NCI-H226 (cell line): Measurements from ENCODE around the gene P3R3URF.

Experiments used
- DNase-seq: peaks from one replicate; pipeline ENCODE4 v3.0.0-alpha.2; 2015

Gene P3R3URF

GRCh38 chr1:46171871-46172270, 4.4 kb downstream of the P3R3URF start:
- DNase-seq = no peak

GRCh38 chr1:46171351-46171750, 4.9 kb downstream of the P3R3URF start:
- DNase-seq = no peak

DNA sequence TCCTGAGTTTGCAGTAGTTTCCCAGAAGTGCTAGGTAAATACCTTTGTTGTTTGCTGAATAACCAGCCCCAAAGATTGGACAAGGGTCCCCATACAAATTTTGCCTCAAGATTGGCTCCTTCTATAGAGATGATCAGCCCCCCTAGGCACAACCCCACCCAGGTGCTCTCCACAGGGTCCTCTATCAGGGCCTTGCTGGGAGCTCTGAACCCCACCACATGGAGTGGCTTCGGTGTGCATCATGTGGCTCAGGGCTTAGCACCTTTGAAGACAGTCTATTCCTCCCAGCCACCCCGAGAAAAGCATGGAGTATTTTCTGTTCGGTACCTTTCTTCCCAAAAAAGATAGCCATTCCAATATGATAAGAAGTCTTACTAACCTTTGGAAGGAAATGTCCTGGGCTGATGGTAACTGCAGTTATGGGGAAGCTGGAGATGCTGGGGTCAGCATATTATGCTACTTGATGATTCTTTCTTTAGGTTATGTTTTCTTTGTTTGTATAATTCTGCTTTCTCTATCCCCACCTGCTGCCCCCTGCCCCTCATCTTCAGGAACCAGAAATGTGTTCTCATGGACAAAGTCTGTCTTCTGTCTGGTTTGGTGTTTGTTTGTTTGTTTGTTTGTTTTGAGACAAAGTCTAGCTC, 6.4 kb downstream of the P3R3URF start:
- no peak for DNase-seq

DNA sequence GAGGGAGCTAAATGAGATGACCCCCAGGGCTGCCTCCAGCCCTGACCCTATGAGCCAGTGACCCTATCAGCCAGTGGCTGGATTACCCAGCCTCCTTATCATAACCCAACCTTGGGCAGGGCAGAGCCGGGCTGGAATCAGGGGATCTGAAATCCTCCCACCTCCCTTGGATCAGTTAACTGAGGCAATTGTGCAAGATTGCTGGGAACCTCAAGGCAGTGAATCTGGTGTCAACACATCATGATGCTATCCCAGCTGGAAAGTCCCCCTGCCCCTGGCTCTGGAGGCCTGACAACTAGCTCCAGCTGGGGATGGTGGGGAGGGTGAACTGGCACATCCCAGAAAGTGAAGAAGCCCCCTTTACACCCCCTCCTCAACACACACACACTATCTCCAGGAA, 7.8 kb downstream of the P3R3URF start:
- no peak for DNase-seq

DNA sequence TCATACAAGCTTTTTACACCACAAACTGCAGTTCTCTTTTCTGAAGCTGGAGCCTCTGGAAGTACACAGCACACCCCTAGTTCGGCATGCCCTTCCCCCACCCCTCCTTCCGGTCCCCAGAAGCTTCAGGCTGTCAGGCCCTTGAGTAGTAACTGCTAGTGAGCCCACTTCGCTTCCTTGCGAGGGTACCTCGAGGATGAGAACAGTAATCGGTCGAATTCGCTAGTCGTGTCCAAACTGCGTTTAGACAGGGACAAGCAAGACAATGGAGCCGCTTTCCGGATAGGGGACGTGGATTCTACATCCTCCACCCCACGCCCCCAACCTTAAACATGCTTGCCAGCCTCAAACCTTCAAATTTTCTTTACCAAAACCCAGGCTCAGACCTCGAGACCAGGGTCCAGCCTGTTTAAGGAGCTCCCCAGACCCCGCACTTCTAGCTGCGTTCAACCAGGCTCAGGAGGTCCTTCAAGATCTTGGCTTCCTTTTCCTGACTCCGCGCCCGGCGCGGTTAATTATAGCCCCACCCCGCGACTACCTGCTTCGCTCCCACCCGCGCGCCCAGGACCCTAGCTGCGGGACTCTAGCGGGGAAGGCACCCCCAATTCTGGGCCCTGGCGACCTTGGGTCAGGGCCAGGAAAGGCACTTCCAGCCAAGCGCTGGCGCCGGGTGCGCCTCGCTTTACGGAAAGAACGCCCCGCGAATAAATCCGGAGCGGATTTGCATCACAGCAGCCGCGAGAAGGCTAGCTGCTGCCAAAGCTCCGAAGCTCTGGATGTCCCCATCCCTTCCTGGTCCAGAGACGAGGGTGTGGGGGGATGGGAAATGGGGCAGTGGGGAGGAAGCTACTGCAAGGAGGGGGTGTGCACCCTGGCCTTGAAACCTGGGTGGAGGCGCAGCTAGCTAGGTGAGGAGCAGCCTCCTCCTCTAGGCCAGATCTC, 9.5 kb downstream of the P3R3URF start:
- no peak for DNase-seq

GRCh38 chr1:46160212-46160611, 16.1 kb downstream of the P3R3URF start:
- DNase-seq = no peak

DNA sequence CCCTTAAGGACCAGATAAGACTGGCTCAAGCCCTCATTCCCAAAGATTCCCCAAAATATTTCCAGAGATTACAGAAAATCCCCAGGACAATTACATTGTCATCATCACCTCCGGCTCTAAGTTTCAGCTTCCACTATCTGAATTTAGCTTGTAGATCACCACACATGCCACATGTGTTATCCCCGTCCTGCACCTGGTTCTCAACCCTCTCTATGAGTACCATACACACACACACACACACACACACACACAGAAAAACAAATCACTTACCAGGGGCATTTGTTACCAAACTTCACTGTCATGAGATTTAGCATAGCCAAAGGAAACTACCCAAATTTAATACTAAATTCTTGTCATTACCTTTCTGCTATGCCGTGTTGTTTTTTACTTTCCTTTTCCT, 16.8 kb downstream of the P3R3URF start:
- DNase-seq = no peak

- no peak for DNase-seq
Measured at GRCh38 chr1:46158312-46159281, 17.7 kb downstream of the P3R3URF start.

DNA sequence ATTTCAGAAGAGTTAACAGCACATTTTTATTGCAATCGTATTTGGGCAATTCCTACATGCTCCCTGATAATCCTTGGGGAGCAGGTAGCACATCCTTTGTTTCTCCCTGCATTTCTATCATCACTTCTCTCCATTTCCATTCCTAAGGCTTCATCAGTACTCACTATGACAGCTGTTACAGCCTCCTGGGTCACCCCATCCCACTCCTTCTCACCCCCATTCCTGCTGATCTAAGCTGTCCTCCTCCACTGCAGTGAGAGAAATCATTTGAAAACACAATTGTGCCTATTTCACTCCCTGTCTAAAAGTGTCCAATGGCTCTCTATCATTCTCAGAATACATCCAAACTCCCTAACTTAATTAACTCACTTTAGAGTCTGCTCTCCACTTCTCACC, 18.4 kb downstream of the P3R3URF start:
- no peak for DNase-seq

DNA sequence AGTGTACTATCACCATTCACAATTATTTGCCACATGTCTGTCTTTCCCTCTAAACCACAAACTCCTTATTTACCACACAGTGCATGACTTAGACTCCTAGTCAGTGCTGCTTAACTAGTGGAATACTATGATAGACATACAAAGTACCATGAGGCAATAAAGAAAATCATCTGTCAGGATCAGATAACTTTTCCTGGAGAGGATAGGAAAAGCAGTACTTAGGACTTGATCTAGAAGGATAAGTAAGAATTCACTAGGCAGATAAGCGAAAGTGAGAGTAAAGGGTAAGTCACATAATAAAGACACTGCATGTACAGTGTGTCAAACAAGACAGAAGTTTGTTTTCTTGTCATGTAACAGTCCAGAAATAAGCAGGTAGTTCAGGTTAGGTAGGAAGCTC, 22.6 kb downstream of the P3R3URF start:
- DNase-seq = no peak

GRCh38 chr1:46153228-46153627, 23.1 kb downstream of the P3R3URF start:
- no peak for DNase-seq

DNA sequence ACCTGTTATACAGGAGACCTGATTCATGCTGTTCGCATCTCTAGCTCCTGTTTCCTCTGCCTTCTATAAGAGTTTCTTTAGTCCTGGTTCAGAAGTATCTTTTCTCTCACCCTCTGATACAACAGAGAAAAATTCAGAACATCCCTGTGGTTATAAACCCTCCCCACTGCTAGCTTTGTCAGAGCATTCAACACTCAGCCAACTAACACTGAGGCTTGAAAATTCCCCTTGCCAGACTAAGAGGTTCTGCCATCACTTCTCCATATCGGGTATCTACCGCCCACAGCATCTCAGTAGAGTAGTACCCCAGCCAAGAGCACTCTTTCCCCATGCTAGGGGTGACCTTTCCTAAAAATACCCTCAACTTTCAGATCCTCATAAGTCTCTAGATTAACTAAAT, 24.3 kb downstream of the P3R3URF start:
- peak; percentile 67 for DNase-seq

- DNase-seq = no peak
Measured at GRCh38 chr1:46150085-46150484, 26.2 kb downstream of the P3R3URF start.

DNA sequence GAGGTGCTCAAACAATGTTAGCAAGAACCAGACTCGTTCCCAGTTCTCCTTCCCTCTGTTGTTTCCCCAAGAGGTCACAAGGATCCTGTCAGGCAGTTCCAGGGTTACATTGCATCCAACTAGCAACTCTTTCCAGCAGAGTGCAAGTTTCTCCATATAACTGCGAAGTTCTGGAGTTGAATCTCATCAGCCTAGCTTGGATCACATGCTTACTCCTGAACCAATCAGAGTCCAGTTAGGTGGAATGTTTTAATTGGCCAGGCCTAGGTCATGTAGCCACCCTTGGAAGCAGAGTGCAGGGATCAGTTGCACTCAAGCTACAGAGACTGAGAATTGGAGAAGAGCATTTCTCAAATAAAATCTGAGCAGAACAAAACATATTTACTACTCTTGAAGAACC, 28.0 kb downstream of the P3R3URF start:
- no peak for DNase-seq

- DNase-seq = no peak
Measured at GRCh38 chr1:46137916-46138315, 38.4 kb downstream of the P3R3URF start.

- no peak for DNase-seq
Measured at GRCh38 chr1:46136711-46137110, 39.6 kb downstream of the P3R3URF start.

DNA sequence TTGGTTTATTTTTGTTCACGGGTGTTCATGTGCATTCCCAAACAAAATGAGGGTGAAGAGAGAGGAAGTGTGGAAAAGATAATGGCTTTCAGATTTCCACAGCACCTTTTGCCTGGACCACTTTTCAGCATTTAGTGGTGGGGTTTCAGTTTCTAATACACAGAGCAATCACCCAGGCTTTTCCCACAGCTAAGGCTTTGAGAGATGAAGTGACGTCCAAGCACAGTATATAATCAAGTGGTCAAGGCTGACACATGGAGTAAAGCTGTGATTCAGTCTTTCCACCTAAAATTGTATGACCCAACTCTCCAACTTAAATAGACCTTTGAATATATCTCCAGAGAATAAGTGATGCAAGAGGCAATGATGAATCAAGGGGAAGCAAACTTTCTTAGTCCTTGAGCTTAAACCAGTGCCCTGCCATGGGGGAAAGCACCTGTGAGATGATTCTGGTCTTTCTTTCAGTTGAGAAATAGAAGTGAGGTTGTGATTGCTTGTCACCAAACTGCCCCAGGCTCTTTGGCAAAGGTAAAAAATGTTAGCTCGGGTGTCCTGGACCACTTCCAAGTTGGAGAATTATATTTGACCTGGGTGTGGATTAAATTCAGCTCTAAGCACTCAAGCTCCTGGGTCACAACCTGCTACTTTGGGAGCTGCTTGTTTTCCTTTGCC, 41.5 kb downstream of the P3R3URF start:
- peak; percentile 68 for DNase-seq

- DNase-seq = no peak
Measured at GRCh38 chr1:46133781-46134350, 42.4 kb downstream of the P3R3URF start.

DNA sequence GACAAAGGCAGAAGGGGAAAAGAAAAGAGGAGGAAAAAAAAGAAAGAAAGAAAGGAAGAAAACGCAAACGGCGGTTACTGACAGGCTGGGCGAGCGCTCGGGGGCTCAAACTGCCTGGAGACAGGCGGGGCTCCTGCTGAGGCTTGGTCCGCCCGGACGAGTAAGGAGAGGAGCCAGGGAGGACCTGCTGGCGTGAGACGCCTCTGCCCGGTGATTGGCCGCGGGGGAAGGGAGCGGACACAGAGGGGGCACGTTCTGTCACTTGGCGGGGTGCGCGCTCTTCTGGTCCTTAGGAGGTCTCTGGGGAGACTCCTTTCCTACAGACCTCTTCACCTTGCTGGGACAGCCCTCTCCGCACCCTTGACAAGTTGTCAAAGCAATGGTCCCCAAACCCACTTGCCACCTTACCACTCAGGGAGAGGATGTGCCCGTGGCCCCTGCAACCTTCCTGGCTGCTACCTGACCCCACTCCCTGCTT, 43.1 kb downstream of the P3R3URF start:
- no peak for DNase-seq

DNA sequence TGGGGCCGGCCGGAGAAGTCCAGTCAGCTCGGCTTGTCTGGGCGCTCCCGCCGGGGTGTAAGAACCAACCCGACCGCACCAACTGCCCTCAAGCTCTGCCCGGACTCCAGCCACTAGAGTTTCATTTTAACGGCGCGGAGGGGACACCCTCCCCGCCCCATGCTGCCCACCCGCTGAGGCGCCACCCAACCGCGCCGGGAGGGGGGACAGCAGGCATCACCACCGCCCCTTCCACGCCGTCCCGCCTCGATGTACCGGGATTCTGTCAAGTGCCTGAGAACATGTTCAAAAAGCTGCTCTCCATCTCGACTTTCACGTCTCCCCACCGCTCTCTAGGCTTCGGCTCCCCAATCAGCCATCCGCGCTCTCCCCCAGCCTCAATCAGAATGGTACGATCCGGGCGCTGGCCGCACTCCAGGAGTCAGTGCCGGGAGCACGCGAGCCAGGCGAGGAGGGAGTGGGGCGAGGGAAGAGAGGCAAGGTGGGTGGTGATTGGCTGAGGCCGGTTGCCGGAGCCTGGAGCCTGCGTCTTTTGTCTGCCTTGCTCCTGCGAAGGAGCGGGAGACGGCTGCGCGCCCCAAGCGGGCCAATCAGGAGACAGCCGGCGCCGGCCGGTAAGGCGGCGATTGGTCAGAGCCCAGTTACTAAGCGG, 43.6 kb downstream of the P3R3URF start, which contains the start of gene PIK3R3:
TSS of gene PIK3R3 (minus strand) at position 101 of the 652 bp plus-strand sequence. CDS start 677 bp downstream, outside the sequence.
- peak; percentile 98 for DNase-seq
